Measurements from ENCODE around the gene ZNF700.
A peak's percentile ranks its signal among the peaks of the same experiment; 100 is the strongest.
"Not testable (repeated sequence)": the region's sequence is repeated elsewhere in the genome, so short reads cannot be mapped to it uniquely, and the experiment has no call there.

The ZNF700 gene

DNA sequence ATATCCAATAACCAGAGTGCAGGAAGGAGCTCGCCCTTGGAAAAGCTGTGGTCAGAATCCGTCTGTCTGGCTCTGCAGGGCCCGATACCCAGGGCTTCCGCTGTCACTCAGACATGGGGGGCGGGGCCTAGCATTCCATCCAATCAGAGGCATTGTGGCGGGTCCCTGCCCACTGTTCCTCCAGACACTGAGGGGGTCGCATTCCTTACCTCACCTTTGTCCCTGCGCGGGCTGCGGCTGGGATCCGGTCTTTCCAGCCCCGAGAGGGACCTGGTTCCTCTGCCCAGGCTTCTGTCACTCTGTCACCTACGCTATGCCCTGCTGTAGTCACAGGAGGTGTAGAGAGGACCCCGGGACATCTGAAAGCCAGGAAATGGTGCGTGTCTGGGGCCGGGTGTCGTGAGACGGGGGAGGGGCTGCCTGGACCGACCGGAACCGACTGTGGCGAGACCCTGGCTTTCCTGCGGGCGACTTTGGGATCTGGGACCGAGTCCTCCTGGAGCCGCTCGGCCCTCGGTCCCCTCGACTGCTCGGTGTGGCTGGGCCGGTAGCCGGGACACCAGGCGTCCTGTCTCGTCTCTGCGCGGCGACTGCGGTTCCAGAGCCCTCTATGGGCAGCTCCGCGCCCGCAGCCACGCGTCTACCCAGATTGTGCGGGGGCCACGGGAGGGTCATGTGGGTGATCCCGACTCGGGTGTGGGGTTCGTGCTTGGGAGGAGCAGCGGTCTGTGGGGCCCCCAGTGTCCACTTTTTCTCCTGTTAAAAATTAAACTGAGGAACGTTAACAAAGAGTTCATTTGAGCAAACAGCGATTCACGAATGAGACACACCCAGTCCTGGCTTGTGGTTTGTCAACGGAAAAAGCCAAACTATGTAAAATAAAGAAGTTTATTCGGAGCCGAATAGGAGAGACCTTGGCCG lies 37.0 kb upstream of the ZNF700 start, which contains the start of gene ZNF69:
Gene ZNF69 (plus strand): TSS at position 172 of the 921 bp plus-strand sequence. CDS start 142 bp downstream, at position 314.
- no peaks in the 10 kb centered on the region for H3F3A ChIP-seq (ENCODE audit: insufficient read depth, low read length)
- peak within 1 kb of the TSS; percentile 66 for H3K4me3 ChIP-seq (ENCODE audit: low read length)
- peak within 1 kb of the TSS; percentile 88 for H3K4me2 ChIP-seq (ENCODE audit: low read depth, low read length)
- H3K9me2 ChIP-seq (replicated peaks; ENCODE audit: insufficient read depth, low read length): no peaks in the 10 kb centered on the region
- H3K27me3 ChIP-seq (replicated peaks; ENCODE audit: insufficient read depth, low read length): no peaks in the 10 kb centered on the region
- no peaks in the 10 kb centered on the region for H3K36me3 ChIP-seq (replicated peaks; ENCODE audit: insufficient read depth, low read length)
- DNase-seq: peak; percentile 24
- no peak within 1 kb of the TSS; the same call in 1 of the 2 replicates for H3K9ac ChIP-seq (ENCODE audit: low read length)
- H3K9me3 ChIP-seq (replicated peaks; ENCODE audit: insufficient read depth, low read length): no peaks in the 10 kb centered on the region
- H4K20me1 ChIP-seq (ENCODE audit: insufficient read depth, low read length): no peaks in the 10 kb centered on the region
- no peaks in the 10 kb centered on the region for H3K79me2 ChIP-seq (ENCODE audit: low read length)
- TF ChIP-seq EZH2 (optimal IDR thresholded peaks at IDR 0.05; ENCODE audit: low read depth, low read length): no peak
- TF ChIP-seq, protein P1, sequence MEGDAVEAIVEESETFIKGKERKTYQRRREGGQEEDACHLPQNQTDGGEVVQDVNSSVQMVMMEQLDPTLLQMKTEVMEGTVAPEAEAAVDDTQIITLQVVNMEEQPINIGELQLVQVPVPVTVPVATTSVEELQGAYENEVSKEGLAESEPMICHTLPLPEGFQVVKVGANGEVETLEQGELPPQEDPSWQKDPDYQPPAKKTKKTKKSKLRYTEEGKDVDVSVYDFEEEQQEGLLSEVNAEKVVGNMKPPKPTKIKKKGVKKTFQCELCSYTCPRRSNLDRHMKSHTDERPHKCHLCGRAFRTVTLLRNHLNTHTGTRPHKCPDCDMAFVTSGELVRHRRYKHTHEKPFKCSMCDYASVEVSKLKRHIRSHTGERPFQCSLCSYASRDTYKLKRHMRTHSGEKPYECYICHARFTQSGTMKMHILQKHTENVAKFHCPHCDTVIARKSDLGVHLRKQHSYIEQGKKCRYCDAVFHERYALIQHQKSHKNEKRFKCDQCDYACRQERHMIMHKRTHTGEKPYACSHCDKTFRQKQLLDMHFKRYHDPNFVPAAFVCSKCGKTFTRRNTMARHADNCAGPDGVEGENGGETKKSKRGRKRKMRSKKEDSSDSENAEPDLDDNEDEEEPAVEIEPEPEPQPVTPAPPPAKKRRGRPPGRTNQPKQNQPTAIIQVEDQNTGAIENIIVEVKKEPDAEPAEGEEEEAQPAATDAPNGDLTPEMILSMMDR (IDR thresholded peaks at IDR 0.05; ENCODE audit: low read length): 0 out of 2 replicates have a peak, but pooled peaks have one; percentile 10
- H3K4me1 ChIP-seq (ENCODE audit: low read length): no peaks in the 10 kb centered on the region
- no peak within 1 kb of the TSS for H3K27ac ChIP-seq (ENCODE audit: low read length)
- peak within 1 kb of the TSS; percentile 91 for H2AFZ ChIP-seq (ENCODE audit: low read length)

DNA sequence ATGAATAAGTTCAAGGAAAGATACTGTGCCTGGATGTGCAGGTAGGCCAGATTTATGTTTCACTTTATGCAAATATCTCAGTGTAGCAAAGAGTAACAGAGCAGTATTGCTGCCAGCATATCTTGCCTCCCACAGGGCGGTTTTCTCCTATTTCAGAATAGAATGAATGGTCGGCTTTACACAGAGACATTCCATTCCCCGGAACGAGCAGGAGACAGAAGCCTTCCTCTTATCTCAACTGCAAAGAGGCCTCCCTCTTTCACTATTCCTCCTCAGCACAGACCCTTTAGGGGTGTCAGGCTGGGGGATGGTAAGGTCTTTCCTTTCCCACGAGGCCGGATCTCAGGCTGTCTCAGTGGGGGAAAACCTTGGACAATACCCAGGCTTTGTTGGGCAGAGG lies 35.0 kb upstream of the ZNF700 start:
- not testable (repeated sequence) for H3K27me3 ChIP-seq (replicated peaks; ENCODE audit: insufficient read depth, low read length); H3K9ac ChIP-seq (ENCODE audit: low read length); H3K4me2 ChIP-seq (ENCODE audit: low read depth, low read length); H3K79me2 ChIP-seq (ENCODE audit: low read length); H3K27ac ChIP-seq (ENCODE audit: low read length); H2AFZ ChIP-seq (ENCODE audit: low read length); H3K4me1 ChIP-seq (ENCODE audit: low read length); H3F3A ChIP-seq (ENCODE audit: insufficient read depth, low read length); H4K20me1 ChIP-seq (ENCODE audit: insufficient read depth, low read length); DNase-seq; H3K36me3 ChIP-seq (replicated peaks; ENCODE audit: insufficient read depth, low read length); H3K9me2 ChIP-seq (replicated peaks; ENCODE audit: insufficient read depth, low read length); H3K9me3 ChIP-seq (replicated peaks; ENCODE audit: insufficient read depth, low read length); H3K4me3 ChIP-seq (ENCODE audit: low read length)

- no peak overlapping the region for H3K4me3 ChIP-seq (ENCODE audit: low read length)
- H3K36me3 ChIP-seq (replicated peaks; ENCODE audit: insufficient read depth, low read length): no peaks in the 10 kb centered on the region
- TF ChIP-seq EZH2phosphoT487 (IDR thresholded peaks at IDR 0.05; ENCODE audit: low read length): no peak
- TF ChIP-seq, protein P1 (IDR thresholded peaks at IDR 0.05; ENCODE audit: low read length): no peak
- no peak for TF ChIP-seq EZH2 (optimal IDR thresholded peaks at IDR 0.05; ENCODE audit: low read depth, low read length)
- H3K27ac ChIP-seq (ENCODE audit: low read length): no peak overlapping the region
- no peaks in the 10 kb centered on the region for H3K79me2 ChIP-seq (ENCODE audit: low read length)
- no peaks in the 10 kb centered on the region for H3F3A ChIP-seq (ENCODE audit: insufficient read depth, low read length)
- H4K20me1 ChIP-seq (ENCODE audit: insufficient read depth, low read length): no peaks in the 10 kb centered on the region
- H3K9me3 ChIP-seq (replicated peaks; ENCODE audit: insufficient read depth, low read length): no peaks in the 10 kb centered on the region
- no peak for DNase-seq
- H2AFZ ChIP-seq (ENCODE audit: low read length): no peak overlapping the region
- H3K4me2 ChIP-seq (ENCODE audit: low read depth, low read length): no peak overlapping the region
- H3K9ac ChIP-seq (ENCODE audit: low read length): no peak overlapping the region
- no peaks in the 10 kb centered on the region for H3K27me3 ChIP-seq (replicated peaks; ENCODE audit: insufficient read depth, low read length)
- no peaks in the 10 kb centered on the region for H3K9me2 ChIP-seq (replicated peaks; ENCODE audit: insufficient read depth, low read length)
- H3K4me1 ChIP-seq (ENCODE audit: low read length): no peaks in the 10 kb centered on the region
Measured at GRCh38 chr19:11890634-11891033, 34.3 kb upstream of the ZNF700 start.

DNA sequence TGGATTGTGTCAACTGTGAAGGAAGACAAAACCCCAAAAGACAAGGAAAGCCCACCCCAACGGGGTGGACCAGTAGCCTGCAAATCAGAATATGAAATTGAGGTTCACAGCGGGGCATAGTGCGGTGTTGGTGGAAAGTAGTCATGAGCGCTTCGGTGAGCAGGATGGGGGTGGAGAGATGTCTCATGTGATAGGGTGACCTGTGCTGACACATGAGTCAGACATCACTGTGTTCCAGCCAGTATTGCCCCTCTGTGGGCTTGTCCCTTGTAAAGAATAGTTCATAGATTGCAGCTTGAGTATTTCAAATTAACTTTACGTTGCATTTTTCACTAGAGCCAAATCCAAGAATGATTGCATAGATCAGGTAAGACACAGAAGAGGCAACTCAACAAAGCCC lies 30.1 kb upstream of the ZNF700 start:
- Histone ChIP-seq H3K36me3 (replicated peaks; ENCODE audit: insufficient read depth, low read length) (no peaks in the 10 kb centered on the region), H3K4me3 (ENCODE audit: low read length) (no peak overlapping the region), H3K9me3 (replicated peaks; ENCODE audit: insufficient read depth, low read length) (no peaks in the 10 kb centered on the region)

More for the DNA sequence above, 30.1 kb upstream of the ZNF700 start:
- DNase-seq: no peak
- Histone ChIP-seq H3K9me2 (replicated peaks; ENCODE audit: insufficient read depth, low read length) (no peaks in the 10 kb centered on the region), H2AFZ (ENCODE audit: low read length) (no peak overlapping the region), H3K9ac (ENCODE audit: low read length) (no peak overlapping the region), H3K79me2 (ENCODE audit: low read length) (no peaks in the 10 kb centered on the region), H3K27me3 (replicated peaks; ENCODE audit: insufficient read depth, low read length) (no peaks in the 10 kb centered on the region), H3K4me1 (ENCODE audit: low read length) (no peaks in the 10 kb centered on the region), H3K27ac (ENCODE audit: low read length) (no peak overlapping the region), H4K20me1 (ENCODE audit: insufficient read depth, low read length) (no peaks in the 10 kb centered on the region), H3K4me2 (ENCODE audit: low read depth, low read length) (no peak overlapping the region), H3F3A (ENCODE audit: insufficient read depth, low read length) (no peaks in the 10 kb centered on the region)
- TF ChIP-seq, protein P1 (IDR thresholded peaks at IDR 0.05; ENCODE audit: low read length): no peak
